ENCODE results near the gene MAP3K7. TPM values are rescaled to one million over a fixed set of nuclear protein-coding genes. Genes with fewer than 3 reads are reported as not detected.
"Not testable (repeated sequence)": the region's sequence is repeated elsewhere in the genome, so short reads cannot be mapped to it uniquely, and the experiment has no call there.

The MAP3K7 gene
- total RNA-seq, 1 experiment from 2014 or later = 32.6 TPM

DNA sequence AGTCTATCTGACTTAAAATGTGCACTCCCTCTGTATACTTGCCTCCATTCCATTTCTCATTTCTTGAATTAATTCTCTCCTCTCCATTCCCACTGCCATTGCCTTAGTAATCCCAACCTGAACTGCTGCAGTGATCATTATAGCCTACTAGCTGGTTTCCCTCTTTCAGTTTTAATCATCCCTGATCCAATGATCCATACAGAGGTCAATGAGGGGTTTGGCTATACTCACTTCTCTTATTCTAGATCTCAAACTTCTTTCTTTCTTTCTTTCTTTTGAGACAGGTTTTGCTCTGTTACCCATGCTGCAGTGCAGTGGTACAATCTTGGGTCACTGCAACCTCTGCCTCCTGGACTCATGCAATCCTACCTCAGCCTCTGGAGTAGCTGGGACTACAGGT lies 17.6 kb downstream of the MAP3K7 start:
- peaks cover 13% of the 10 kb centered on the region for H3K36me3 Mint-ChIP-seq (ENCODE audit: insufficient read depth, unreplicated experiment)
- H3K4me3 Mint-ChIP-seq (ENCODE audit: unreplicated experiment) = no peak overlapping the region
- CTCF ChIA-PET = interaction anchor here (0.8 to 1.5 kb wide), 3 partner anchors 10 to 15 kb away, joined by 3 read pairs; no protein-coding TSS in a partner anchor
- intact Hi-C loops (cut with micrococcal nuclease) = no loop called here
- no TSS peak for BruUV-seq (replicated peaks)
- TF ChIP-seq, protein P1, sequence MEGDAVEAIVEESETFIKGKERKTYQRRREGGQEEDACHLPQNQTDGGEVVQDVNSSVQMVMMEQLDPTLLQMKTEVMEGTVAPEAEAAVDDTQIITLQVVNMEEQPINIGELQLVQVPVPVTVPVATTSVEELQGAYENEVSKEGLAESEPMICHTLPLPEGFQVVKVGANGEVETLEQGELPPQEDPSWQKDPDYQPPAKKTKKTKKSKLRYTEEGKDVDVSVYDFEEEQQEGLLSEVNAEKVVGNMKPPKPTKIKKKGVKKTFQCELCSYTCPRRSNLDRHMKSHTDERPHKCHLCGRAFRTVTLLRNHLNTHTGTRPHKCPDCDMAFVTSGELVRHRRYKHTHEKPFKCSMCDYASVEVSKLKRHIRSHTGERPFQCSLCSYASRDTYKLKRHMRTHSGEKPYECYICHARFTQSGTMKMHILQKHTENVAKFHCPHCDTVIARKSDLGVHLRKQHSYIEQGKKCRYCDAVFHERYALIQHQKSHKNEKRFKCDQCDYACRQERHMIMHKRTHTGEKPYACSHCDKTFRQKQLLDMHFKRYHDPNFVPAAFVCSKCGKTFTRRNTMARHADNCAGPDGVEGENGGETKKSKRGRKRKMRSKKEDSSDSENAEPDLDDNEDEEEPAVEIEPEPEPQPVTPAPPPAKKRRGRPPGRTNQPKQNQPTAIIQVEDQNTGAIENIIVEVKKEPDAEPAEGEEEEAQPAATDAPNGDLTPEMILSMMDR (IDR thresholded peaks at IDR 0.05; ENCODE audit: unreplicated experiment) = no peak
- peaks cover 6% of the 10 kb centered on the region for H3K4me1 Mint-ChIP-seq (ENCODE audit: insufficient read depth, unreplicated experiment)
- H3K9me3 Mint-ChIP-seq (ENCODE audit: unreplicated experiment) = no peaks in the 10 kb centered on the region
- H3K27ac Mint-ChIP-seq (ENCODE audit: low read depth, unreplicated experiment) = no peak overlapping the region
- DNase-seq (ENCODE audit: unreplicated experiment) = no peak
- H3K27me3 Mint-ChIP-seq (ENCODE audit: insufficient read depth, unreplicated experiment) = no peaks in the 10 kb centered on the region
- POLR2A ChIA-PET = no interaction called here

DNA sequence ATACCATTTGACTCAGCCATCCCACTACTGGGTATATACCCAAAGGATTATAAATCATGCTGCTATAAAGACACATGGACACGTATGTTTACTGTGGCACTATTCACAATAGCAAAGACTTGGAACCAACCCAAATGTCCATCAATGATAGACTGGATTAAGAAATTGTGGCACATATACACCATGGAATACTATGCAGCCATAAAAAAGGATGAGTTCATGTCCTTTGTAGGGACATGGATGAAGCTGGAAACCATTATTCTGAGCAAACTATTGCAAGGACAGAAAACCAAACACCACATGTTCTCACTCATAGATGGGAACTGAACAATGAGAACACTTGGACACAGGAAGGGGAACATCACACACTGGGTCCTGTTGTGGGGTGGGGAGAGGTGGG lies 19.2 kb downstream of the MAP3K7 start:
- H3K27me3 Mint-ChIP-seq (ENCODE audit: insufficient read depth, unreplicated experiment); H3K4me3 Mint-ChIP-seq (ENCODE audit: unreplicated experiment); H3K9me3 Mint-ChIP-seq (ENCODE audit: unreplicated experiment); intact Hi-C loops (cut with micrococcal nuclease); H3K27ac Mint-ChIP-seq (ENCODE audit: low read depth, unreplicated experiment); BruUV-seq (replicated peaks); POLR2A ChIA-PET; DNase-seq (ENCODE audit: unreplicated experiment); H3K4me1 Mint-ChIP-seq (ENCODE audit: insufficient read depth, unreplicated experiment): not testable (repeated sequence)
- CTCF ChIA-PET = interaction anchor here (0.6 to 0.7 kb wide), 2 partner anchors 46 to 87 kb away, joined by 3 read pairs; no protein-coding TSS in a partner anchor
- H3K36me3 Mint-ChIP-seq (ENCODE audit: insufficient read depth, unreplicated experiment) = peaks cover 17% of the 10 kb centered on the region

DNA sequence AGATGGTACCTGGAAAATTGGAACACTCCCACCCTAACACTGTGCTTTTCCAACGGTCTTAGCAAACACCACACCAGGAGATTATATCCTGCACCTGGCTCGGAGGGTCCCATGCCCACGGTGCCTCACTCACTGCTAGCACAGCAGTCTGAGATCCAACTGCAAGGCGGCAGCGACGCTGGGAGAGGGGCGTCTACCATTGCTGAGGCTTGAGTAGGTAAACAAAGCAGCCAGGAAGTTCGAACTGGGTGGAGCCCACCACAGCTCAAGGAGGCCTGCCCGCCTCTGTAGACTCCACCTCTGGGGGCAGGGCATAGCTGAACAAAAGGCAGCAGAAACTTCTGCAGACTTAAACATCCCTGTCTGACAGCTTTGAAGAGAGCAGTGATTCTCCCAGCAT lies 24.5 kb downstream of the MAP3K7 start:
- H3K9me3 Mint-ChIP-seq (ENCODE audit: unreplicated experiment); H3K4me3 Mint-ChIP-seq (ENCODE audit: unreplicated experiment); POLR2A ChIA-PET; H3K27ac Mint-ChIP-seq (ENCODE audit: low read depth, unreplicated experiment); H3K4me1 Mint-ChIP-seq (ENCODE audit: insufficient read depth, unreplicated experiment); BruUV-seq (replicated peaks); CTCF ChIA-PET; H3K27me3 Mint-ChIP-seq (ENCODE audit: insufficient read depth, unreplicated experiment); intact Hi-C loops (cut with micrococcal nuclease); DNase-seq (ENCODE audit: unreplicated experiment): not testable (repeated sequence)
- H3K36me3 Mint-ChIP-seq (ENCODE audit: insufficient read depth, unreplicated experiment) = peaks cover 47% of the 10 kb centered on the region

DNA sequence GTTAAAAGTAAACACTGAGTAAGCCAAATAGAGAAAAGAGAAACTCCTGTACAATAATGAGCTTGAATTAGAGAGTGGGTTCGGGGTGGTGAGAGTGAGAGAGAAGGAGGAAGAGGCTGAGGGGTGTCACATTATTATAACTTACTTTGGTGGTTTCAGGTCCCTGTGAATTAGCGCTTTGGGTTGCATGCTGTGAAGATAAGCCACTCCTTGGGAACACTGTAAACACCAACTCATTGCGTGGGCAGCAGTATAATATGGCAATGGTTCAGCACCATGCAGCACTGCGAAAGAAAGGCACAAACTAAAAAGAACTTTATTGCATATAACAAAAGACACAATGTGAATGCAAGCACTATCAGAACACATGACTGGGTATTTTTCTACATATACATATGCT lies 26.9 kb downstream of the MAP3K7 start:
- no peaks in the 10 kb centered on the region for H3K9me3 Mint-ChIP-seq (ENCODE audit: unreplicated experiment)
- BruUV-seq (replicated peaks) = no TSS peak

DNA sequence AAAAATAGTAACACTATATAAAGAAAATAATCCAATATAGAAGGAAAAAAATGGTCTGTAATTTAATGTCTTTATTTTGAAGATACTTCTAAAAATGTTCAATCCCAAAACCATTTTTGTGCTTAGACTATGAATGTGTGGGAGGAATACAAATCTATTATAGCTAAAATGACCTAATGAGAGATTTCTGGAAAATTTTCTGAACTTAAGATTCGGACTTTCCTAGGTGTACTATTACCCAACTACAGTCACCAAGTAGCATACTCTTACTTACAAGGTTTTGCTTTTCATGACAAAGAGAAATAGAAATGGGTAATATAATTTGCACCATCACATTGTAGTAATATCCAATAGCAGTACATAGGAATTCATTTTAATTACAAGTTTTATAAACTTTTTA lies 29.9 kb downstream of the MAP3K7 start:
- intact Hi-C loops (cut with micrococcal nuclease) = no loop called here
- Mint-ChIP-seq H3K9me3 (ENCODE audit: unreplicated experiment) (no peaks in the 10 kb centered on the region), H3K4me1 (ENCODE audit: insufficient read depth, unreplicated experiment) (peaks cover 5% of the 10 kb centered on the region)

More for the DNA sequence above, 26.9 kb downstream of the MAP3K7 start:
- peaks cover 59% of the 10 kb centered on the region for H3K36me3 Mint-ChIP-seq (ENCODE audit: insufficient read depth, unreplicated experiment)
- no peak overlapping the region for H3K27ac Mint-ChIP-seq (ENCODE audit: low read depth, unreplicated experiment)
- H3K4me1 Mint-ChIP-seq (ENCODE audit: insufficient read depth, unreplicated experiment) = peaks cover 5% of the 10 kb centered on the region
- ChIA-PET POLR2A (interaction anchor here (0.7 kb wide), 1 partner anchor 19 kb away, joined by 3 read pairs; no protein-coding TSS in a partner anchor), CTCF (interaction anchor here (0.5 to 0.6 kb wide), 2 partner anchors 22 to 54 kb away, joined by 3 read pairs; no protein-coding TSS in a partner anchor)
- DNase-seq (ENCODE audit: unreplicated experiment) = no peak
- H3K4me3 Mint-ChIP-seq (ENCODE audit: unreplicated experiment) = no peak overlapping the region
- intact Hi-C loops (cut with micrococcal nuclease) = no loop called here
- H3K27me3 Mint-ChIP-seq (ENCODE audit: insufficient read depth, unreplicated experiment) = no peaks in the 10 kb centered on the region
- TF ChIP-seq, protein P1 (IDR thresholded peaks at IDR 0.05; ENCODE audit: unreplicated experiment) = no peak

More for the DNA sequence above, 29.9 kb downstream of the MAP3K7 start:
- H3K27ac Mint-ChIP-seq (ENCODE audit: low read depth, unreplicated experiment) = no peak overlapping the region
- BruUV-seq (replicated peaks) = no TSS peak
- ChIA-PET CTCF (interaction anchor here (1.5 kb wide), 1 partner anchor 11 kb away, joined by 3 read pairs; no protein-coding TSS in a partner anchor), POLR2A (interaction anchor here (1.1 kb wide), 1 partner anchor 10 kb away, joined by 3 read pairs; no protein-coding TSS in a partner anchor)
- H3K27me3 Mint-ChIP-seq (ENCODE audit: insufficient read depth, unreplicated experiment) = no peaks in the 10 kb centered on the region
- peaks cover 71% of the 10 kb centered on the region for H3K36me3 Mint-ChIP-seq (ENCODE audit: insufficient read depth, unreplicated experiment)
- no peak overlapping the region for H3K4me3 Mint-ChIP-seq (ENCODE audit: unreplicated experiment)
- DNase-seq (ENCODE audit: unreplicated experiment) = no peak
- TF ChIP-seq, protein P1 (IDR thresholded peaks at IDR 0.05; ENCODE audit: unreplicated experiment) = no peak

Measured in MCF 10A (cell line).